ENCODE results near the gene NMBR. TPM values are rescaled to one million over a fixed set of nuclear protein-coding genes. Genes with fewer than 3 reads are reported as not detected.
A peak's percentile ranks its signal among the peaks of the same experiment; 100 is the strongest.

NMBR gene
- total and polyA plus RNA-seq, 2 of the 8 experiments (the other 6 are each of a cell fraction or from before 2014, with no cell fraction given), result 0.08 TPM; not detected in 1

GRCh38 chr6:142087950-142088857 lies 58.7 kb downstream of the NMBR start:
- CTCF ChIA-PET (ENCODE audit: partially characterized antibody), result interaction anchor here (0.6 to 1.3 kb wide), 5 partner anchors 8 to 438 kb away, joined by 3 to 5 read pairs (median 3); no protein-coding TSS in a partner anchor
- DNase-seq (ENCODE audit: low read depth in 1 of 2, low spot score in 2 of 2), result no peak
- H2BK5ac ChIP-seq (ENCODE audit: low read depth, low read length), result no peak overlapping the region
- no peak overlapping the region for H3K23ac ChIP-seq (ENCODE audit: insufficient read length)
- H3K4me2 ChIP-seq (ENCODE audit: insufficient read depth in 1 of 2, low read depth in 2 of 2, low read length in 2 of 2), result peak overlapping the region; percentile 69 to 95
- FAIRE-seq, result no peak
- peaks cover 0 to 1% of the 10 kb centered on the region in 2 experiments for H4K20me1 ChIP-seq (replicated peaks in 1 of 2; ENCODE audit: control insufficient read depth in 1 of 2, insufficient read depth in 2 of 2, low read length in 2 of 2)
- H3K9me3 ChIP-seq (ENCODE audit: insufficient read depth in 2 of 2, low read depth in 1 of 2, low read length in 1 of 2), result no peaks in the 10 kb centered on the region
- H3K9ac ChIP-seq (replicated peaks in 1 of 4; ENCODE audit: extremely low read depth in 1 of 4, low read depth in 3 of 4, low read length in 3 of 4), result no peak overlapping the region
- H3K79me1 ChIP-seq (ENCODE audit: low read depth, low read length), result no peaks in the 10 kb centered on the region
- TF ChIP-seq TCF12 (IDR thresholded peaks at IDR 0.05; ENCODE audit: low read depth, low read length) (no peak), KDM4A (IDR thresholded peaks at IDR 0.05; ENCODE audit: low read depth, low read length, severe bottlenecking) (peak; percentile 59), BRCA1 (IDR thresholded peaks at IDR 0.05; ENCODE audit: low read depth, low read length) (no peak)
- no peak overlapping the region for H2BK20ac ChIP-seq (ENCODE audit: low read length)
- no peaks in the 10 kb centered on the region for H3K4me1 ChIP-seq (replicated peaks in 1 of 4; ENCODE audit: control insufficient read depth in 3 of 4, insufficient read depth in 4 of 4, low read length in 3 of 4)
- H3K18ac ChIP-seq (ENCODE audit: extremely low read depth, low read length), result no peak overlapping the region
- H2BK12ac ChIP-seq (ENCODE audit: low read depth, low read length), result no peak overlapping the region; the same call in 1 of the 2 replicates
- no peak overlapping the region for H3K14ac ChIP-seq (ENCODE audit: insufficient read length)
- no peak overlapping the region for H2BK120ac ChIP-seq (replicated peaks; ENCODE audit: low read depth, low read length)
- no peak overlapping the region for H3K27ac ChIP-seq (ENCODE audit: low read depth, low read length)
- no peak overlapping the region for H3K56ac ChIP-seq (replicated peaks; ENCODE audit: insufficient read length, low read depth, low read length)
- H4K5ac ChIP-seq (ENCODE audit: insufficient read length, low read depth, low read length), result no peak overlapping the region
- H4K91ac ChIP-seq (replicated peaks; ENCODE audit: insufficient read length, low read length), result no peak overlapping the region
- no peak overlapping the region; the same call in 1 of the 2 replicates for H4K8ac ChIP-seq (ENCODE audit: extremely low read depth, insufficient read depth, low read length)
- H2BK15ac ChIP-seq (ENCODE audit: low read length), result no peak overlapping the region
- WGBS, 2 experiments (ENCODE audit: extremely low coverage in 1 of 2, insufficient coverage in 1 of 2, insufficient read length in 1 of 2, insufficient replicate concordance in 2 of 2, low coverage in 1 of 2, low lambda C conversion rate in 2 of 2, missing lambda C conversion rate in 1 of 2), result 40% methylated on average over 49 of the region's 49 CpGs; no CpG with 5 or more reads in 1 of the 2 experiments
- H3K36me3 ChIP-seq (ENCODE audit: control insufficient read depth in 2 of 4, insufficient read depth in 4 of 4, low read length in 3 of 4), result no peaks in the 10 kb centered on the region
- H3K4ac ChIP-seq (replicated peaks; ENCODE audit: insufficient read length, low read depth, low read length), result no peak overlapping the region
- peak overlapping the region; percentile 19 to 52 (median 46); a peak in 7 of 8 replicates for H3K4me3 ChIP-seq (ENCODE audit: extremely low read depth in 1 of 4, insufficient read depth in 2 of 4, low read depth in 3 of 4, low read length in 4 of 4)
- H2AFZ ChIP-seq (ENCODE audit: low read length), result peak overlapping the region; percentile 49
- H3K23me2 ChIP-seq (ENCODE audit: low read depth, low read length), result peaks cover 8% of the 10 kb centered on the region
- peaks cover 0 to 8% (median 6%) of the 10 kb centered on the region in 4 experiments; a peak in 4 of 7 replicates for H3K27me3 ChIP-seq (replicated peaks in 1 of 4; ENCODE audit: control insufficient read depth in 3 of 4, extremely low read depth in 1 of 4, insufficient read depth in 3 of 4, low read length in 3 of 4)
- no peaks in the 10 kb centered on the region for H3K79me2 ChIP-seq (ENCODE audit: control insufficient read depth in 1 of 2, insufficient read depth in 2 of 2, low read length in 2 of 2)
- H2AK5ac ChIP-seq (ENCODE audit: low read depth, low read length), result no peak overlapping the region
- POLR2A ChIA-PET (ENCODE audit: partially characterized antibody), result interaction anchor here (0.5 to 0.9 kb wide), 5 partner anchors 10 to 263 kb away, joined by 3 to 7 read pairs (median 3); no protein-coding TSS in a partner anchor

Data from H1 (cell line).